HG02943 (cell line): ENCODE results near the gene SYPL1.
A peak's percentile ranks its signal among the peaks of the same experiment; 100 is the strongest.

ENCODE experiments used
- ATAC-seq: cut with Tn5 transposase; IDR thresholded peaks from one replicate; pipeline ENCODE4 v1.9.1; 2021; ENCODE audit warnings: mild to moderate bottlenecking, low read depth, moderate library complexity; ENCODE audit not compliant: unreplicated experiment

The SYPL1 gene

GRCh38 chr7:106098889-106099288 is 13.2 kb downstream of the SYPL1 start:
- no peak for ATAC-seq

- ATAC-seq, result no peak
Observed at GRCh38 chr7:106095634-106096033, 16.5 kb downstream of the SYPL1 start.

GRCh38 chr7:106094780-106095179 is 17.3 kb downstream of the SYPL1 start:
- ATAC-seq, result no peak

- ATAC-seq, result no peak
Observed at GRCh38 chr7:106092204-106092603, 19.9 kb downstream of the SYPL1 start.

GRCh38 chr7:106089647-106090046 is 22.5 kb downstream of the SYPL1 start:
- peak; percentile 96 for ATAC-seq

GRCh38 chr7:106088014-106088413 is 24.1 kb downstream of the SYPL1 start:
- ATAC-seq, result no peak

GRCh38 chr7:106086062-106086461 is 26.1 kb downstream of the SYPL1 start:
- ATAC-seq, result no peak

- no peak for ATAC-seq
Observed at GRCh38 chr7:106085015-106085414, 27.1 kb downstream of the SYPL1 start.

GRCh38 chr7:106083717-106084116 is 28.4 kb downstream of the SYPL1 start:
- ATAC-seq, result no peak

GRCh38 chr7:106082087-106082854 is 29.8 kb downstream of the SYPL1 start:
- no peak for ATAC-seq

- ATAC-seq, result no peak
Observed at GRCh38 chr7:106080300-106080987, 31.7 kb downstream of the SYPL1 start.

- no peak for ATAC-seq
Observed at GRCh38 chr7:106076537-106076936, 35.6 kb downstream of the SYPL1 start.

- ATAC-seq, result no peak
Observed at GRCh38 chr7:106075937-106076336, 36.2 kb downstream of the SYPL1 start.

- ATAC-seq, result no peak
Observed at GRCh38 chr7:106074257-106074656, 37.9 kb downstream of the SYPL1 start.

GRCh38 chr7:106073701-106074100 is 38.4 kb downstream of the SYPL1 start:
- ATAC-seq, result no peak

GRCh38 chr7:106072715-106073091 is 39.4 kb downstream of the SYPL1 start:
- no peak for ATAC-seq

GRCh38 chr7:106071999-106072714 is 40.0 kb downstream of the SYPL1 start:
- peak; percentile 2 for ATAC-seq

- peak; percentile 94 for ATAC-seq
Observed at GRCh38 chr7:106071356-106071998, 40.6 kb downstream of the SYPL1 start.

GRCh38 chr7:106070567-106071254 is 41.4 kb downstream of the SYPL1 start:
- no peak for ATAC-seq

GRCh38 chr7:106070201-106070551 is 41.9 kb downstream of the SYPL1 start:
- ATAC-seq, result no peak
